ENCODE data around the gene SLCO4A1.

Gene SLCO4A1

DNA sequence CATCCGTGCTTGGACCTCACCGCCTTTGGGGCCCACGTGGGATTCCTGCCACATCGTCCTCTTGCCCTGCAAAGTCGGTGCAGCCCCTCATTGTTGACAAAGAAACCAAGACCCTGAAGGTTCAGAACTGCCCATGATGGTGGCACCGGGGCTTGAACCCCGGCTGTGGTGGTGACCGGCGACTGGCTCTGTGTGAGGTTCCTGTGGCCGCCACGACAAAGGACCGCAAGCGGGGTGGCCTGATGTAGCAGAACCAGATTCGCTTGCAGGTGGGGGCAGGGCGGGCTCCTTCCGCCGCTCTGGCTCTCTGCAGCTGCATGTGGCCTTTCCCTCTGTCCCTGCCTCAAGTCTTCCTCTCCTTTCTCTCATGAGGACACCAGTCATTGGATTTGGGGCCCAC is 28.7 kb downstream of the SLCO4A1 start:
- no peak for TF ChIP-seq TAF1 (IDR thresholded peaks at IDR 0.05; ENCODE audit: borderline replicate concordance, insufficient read depth, low read length)
- no peak for TF ChIP-seq FOXP2 (optimal IDR thresholded peaks at IDR 0.05; ENCODE audit: borderline replicate concordance, extremely low read depth, extremely low read length, insufficient read depth)
- TF ChIP-seq POLR2AphosphoS5 (IDR thresholded peaks at IDR 0.05; ENCODE audit: low read depth, low read length), result no peak
- no peak for TF ChIP-seq SIN3A (IDR thresholded peaks at IDR 0.05; ENCODE audit: borderline replicate concordance, insufficient read depth, low read length)
- TF ChIP-seq, protein P1, sequence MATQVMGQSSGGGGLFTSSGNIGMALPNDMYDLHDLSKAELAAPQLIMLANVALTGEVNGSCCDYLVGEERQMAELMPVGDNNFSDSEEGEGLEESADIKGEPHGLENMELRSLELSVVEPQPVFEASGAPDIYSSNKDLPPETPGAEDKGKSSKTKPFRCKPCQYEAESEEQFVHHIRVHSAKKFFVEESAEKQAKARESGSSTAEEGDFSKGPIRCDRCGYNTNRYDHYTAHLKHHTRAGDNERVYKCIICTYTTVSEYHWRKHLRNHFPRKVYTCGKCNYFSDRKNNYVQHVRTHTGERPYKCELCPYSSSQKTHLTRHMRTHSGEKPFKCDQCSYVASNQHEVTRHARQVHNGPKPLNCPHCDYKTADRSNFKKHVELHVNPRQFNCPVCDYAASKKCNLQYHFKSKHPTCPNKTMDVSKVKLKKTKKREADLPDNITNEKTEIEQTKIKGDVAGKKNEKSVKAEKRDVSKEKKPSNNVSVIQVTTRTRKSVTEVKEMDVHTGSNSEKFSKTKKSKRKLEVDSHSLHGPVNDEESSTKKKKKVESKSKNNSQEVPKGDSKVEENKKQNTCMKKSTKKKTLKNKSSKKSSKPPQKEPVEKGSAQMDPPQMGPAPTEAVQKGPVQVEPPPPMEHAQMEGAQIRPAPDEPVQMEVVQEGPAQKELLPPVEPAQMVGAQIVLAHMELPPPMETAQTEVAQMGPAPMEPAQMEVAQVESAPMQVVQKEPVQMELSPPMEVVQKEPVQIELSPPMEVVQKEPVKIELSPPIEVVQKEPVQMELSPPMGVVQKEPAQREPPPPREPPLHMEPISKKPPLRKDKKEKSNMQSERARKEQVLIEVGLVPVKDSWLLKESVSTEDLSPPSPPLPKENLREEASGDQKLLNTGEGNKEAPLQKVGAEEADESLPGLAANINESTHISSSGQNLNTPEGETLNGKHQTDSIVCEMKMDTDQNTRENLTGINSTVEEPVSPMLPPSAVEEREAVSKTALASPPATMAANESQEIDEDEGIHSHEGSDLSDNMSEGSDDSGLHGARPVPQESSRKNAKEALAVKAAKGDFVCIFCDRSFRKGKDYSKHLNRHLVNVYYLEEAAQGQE (IDR thresholded peaks at IDR 0.05; ENCODE audit: insufficient read depth in 1 of 2, low read depth in 2 of 2, low read length in 2 of 2), result no peak

DNA sequence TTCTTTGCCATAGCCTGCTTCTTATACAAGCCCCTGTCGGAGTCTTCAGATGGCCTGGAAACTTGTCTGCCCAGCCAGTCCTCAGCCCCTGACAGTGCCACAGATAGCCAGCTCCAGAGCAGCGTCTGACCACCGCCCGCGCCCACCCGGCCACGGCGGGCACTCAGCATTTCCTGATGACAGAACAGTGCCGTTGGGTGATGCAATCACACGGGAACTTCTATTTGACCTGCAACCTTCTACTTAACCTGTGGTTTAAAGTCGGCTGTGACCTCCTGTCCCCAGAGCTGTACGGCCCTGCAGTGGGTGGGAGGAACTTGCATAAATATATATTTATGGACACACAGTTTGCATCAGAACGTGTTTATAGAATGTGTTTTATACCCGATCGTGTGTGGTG is 29.5 kb downstream of the SLCO4A1 start:
- TF ChIP-seq FOXP2 (optimal IDR thresholded peaks at IDR 0.05; ENCODE audit: borderline replicate concordance, extremely low read depth, extremely low read length, insufficient read depth) (no peak), SIN3A (IDR thresholded peaks at IDR 0.05; ENCODE audit: borderline replicate concordance, insufficient read depth, low read length) (no peak)
- TF ChIP-seq, protein P1 (IDR thresholded peaks at IDR 0.05; ENCODE audit: insufficient read depth in 1 of 2, low read depth in 2 of 2, low read length in 2 of 2), result no peak

DNA sequence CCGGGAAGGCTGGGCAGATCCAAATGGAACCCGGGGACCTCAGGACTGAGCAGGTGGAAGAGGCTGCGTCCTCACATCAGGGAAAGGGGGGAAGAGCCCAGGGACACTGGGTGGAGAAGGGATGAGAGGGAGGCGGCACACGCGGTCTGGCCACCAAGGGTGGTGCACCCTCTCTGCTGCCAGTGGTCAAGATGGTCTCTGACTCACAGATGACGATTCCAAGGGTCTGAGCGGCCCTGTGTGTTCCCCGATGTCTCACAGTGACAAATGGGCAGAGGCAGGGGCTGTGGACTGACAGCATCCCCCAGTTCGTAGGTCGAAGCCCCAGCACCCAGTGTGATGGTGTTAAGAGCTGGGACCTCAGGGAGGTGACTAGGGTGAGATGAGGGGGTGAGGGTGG is 32.1 kb downstream of the SLCO4A1 start:
- TF ChIP-seq SIN3A (IDR thresholded peaks at IDR 0.05; ENCODE audit: borderline replicate concordance, insufficient read depth, low read length), result no peak
- no peak for TF ChIP-seq POLR2AphosphoS5 (IDR thresholded peaks at IDR 0.05; ENCODE audit: low read depth, low read length)
- TF ChIP-seq FOXP2 (optimal IDR thresholded peaks at IDR 0.05; ENCODE audit: borderline replicate concordance, extremely low read depth, extremely low read length, insufficient read depth), result no peak
- TF ChIP-seq, protein P1 (IDR thresholded peaks at IDR 0.05; ENCODE audit: insufficient read depth in 1 of 2, low read depth in 2 of 2, low read length in 2 of 2), result no peak
- no peak for TF ChIP-seq TAF1 (IDR thresholded peaks at IDR 0.05; ENCODE audit: borderline replicate concordance, insufficient read depth, low read length)

DNA sequence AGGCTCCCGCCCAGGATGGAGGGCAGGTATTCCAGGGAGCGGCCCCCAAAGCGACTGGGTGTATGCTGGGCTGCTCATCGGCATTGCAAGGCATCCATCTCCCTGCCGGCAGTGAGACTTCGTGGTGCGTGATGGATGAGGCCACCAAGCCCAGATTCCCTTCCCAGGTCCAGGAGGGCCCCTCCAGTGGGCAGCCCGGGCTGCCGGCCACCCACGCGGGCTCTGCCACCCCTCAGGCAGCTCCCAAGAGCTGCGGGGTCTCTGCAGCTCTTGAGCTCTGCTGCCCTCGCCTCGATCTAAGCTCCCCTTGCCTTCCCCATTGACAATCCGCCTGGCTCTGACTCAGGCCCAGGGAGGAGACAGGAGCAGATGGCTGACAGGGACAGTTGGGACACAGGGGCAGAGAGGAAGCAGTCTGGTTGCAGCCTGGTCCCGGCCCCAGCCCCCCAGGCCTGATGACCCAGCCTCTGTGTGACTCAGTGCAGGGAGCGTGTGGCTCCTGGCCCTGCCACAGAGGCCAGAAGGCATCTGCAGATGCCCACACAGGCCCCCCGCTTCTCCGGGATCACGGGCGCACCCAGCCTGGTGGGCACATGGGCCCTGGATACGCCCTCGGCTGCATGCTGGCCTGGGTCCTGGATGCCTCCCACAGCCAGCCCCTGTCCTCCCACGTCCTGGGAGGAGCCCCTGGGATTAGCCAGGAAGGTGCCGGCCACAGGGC is 33.0 kb downstream of the SLCO4A1 start:
- TF ChIP-seq SIN3A (IDR thresholded peaks at IDR 0.05; ENCODE audit: borderline replicate concordance, insufficient read depth, low read length) (no peak), TAF1 (IDR thresholded peaks at IDR 0.05; ENCODE audit: borderline replicate concordance, insufficient read depth, low read length) (no peak), FOXP2 (optimal IDR thresholded peaks at IDR 0.05; ENCODE audit: borderline replicate concordance, extremely low read depth, extremely low read length, insufficient read depth) (no peak), POLR2AphosphoS5 (IDR thresholded peaks at IDR 0.05; ENCODE audit: low read depth, low read length) (no peak)
- TF ChIP-seq, protein P1 (IDR thresholded peaks at IDR 0.05; ENCODE audit: insufficient read depth in 1 of 2, low read depth in 2 of 2, low read length in 2 of 2), result no peak
